Kidney (tissue), 14 donors: ENCODE data around the gene SH3BP5L. TPM values are rescaled to one million over a fixed set of nuclear protein-coding genes. Genes with fewer than 3 reads are reported as not detected.

Experiments used
- DNase-seq, 5 donors: peaks; one replicate each; pipeline ENCODE4 v3.0.0-alpha.2; 2013 to 2020
- FAIRE-seq: peaks from 2 replicates; lab custom pipeline; 2012; peaks lifted over from hg19 to GRCh38; lab: Jason Lieb, UNC
- H3K27ac ChIP-seq, 2 donors: one replicate each; pipeline ENCODE4 v1.7.0; 2013; ENCODE audit warnings: low read depth in 2 of 2, low read length in 2 of 2, inconsistent platforms in 1 of 2
- H3K27me3 ChIP-seq: one replicate; pipeline ENCODE4 v1.7.1; 2013; ENCODE audit warnings: low read length, inconsistent platforms; ENCODE audit not compliant: control insufficient read depth, insufficient read depth
- H3K36me3 ChIP-seq, 3 donors: one replicate each; pipeline versions ENCODE4 v1.7.0 to v1.7.1; 2013; ENCODE audit warnings: low read length in 3 of 3, control low read depth in 1 of 3, inconsistent platforms in 1 of 3; ENCODE audit not compliant: insufficient read depth in 3 of 3, control insufficient read depth in 2 of 3
- H3K4me1 ChIP-seq, 3 donors: one replicate each; pipeline versions ENCODE4 v1.7.0 to v1.7.1; 2013; ENCODE audit warnings: low read length in 3 of 3, inconsistent platforms in 1 of 3, low read depth in 1 of 3; ENCODE audit not compliant: control insufficient read depth in 2 of 3, insufficient read depth in 2 of 3
- H3K4me3 ChIP-seq, 3 donors: one replicate each; pipeline versions ENCODE4 v1.7.0 to v1.8.1; 2013; ENCODE audit warnings: low read length in 3 of 3, control low read depth in 1 of 3, inconsistent platforms in 1 of 3
- H3K9ac ChIP-seq, 3 donors: one replicate each; pipeline versions ENCODE4 v1.7.0 to v1.7.1; 2013; ENCODE audit warnings: low read length in 3 of 3, control low read depth in 1 of 3, inconsistent platforms in 1 of 3
- H3K9me3 ChIP-seq, 3 donors: one replicate each; pipeline versions ENCODE4 v1.7.0 to v1.7.1; 2013; ENCODE audit warnings: low read length in 3 of 3, control low read depth in 1 of 3, inconsistent platforms in 1 of 3; ENCODE audit not compliant: control insufficient read depth in 2 of 3, insufficient read depth in 1 of 3
- intact Hi-C: fragments of 100-400 bp; cut with DNase I; formaldehyde crosslinking; loops from one replicate; pipeline ENCODE4 v1.11.1; 2022
- polyA plus RNA-seq: library from polyadenylated mRNA; stranded (reverse); fragments of 350-450 nt; fragmentation: Illumina TruSeq; extraction: RNeasy Lipid Tissue Mini Kit (QIAGEN cat#74804); gene quantifications from one replicate; pipeline ENCODE4 v1.2.3, GENCODE V29; 2014; ENCODE audit warnings: low read depth, low replicate concordance; ENCODE audit not compliant: insufficient read depth
- total RNA-seq: library from RNA; stranded (reverse); fragmentation: NEBNext Ultra II Directional; extraction: Animal tissue kit (Norgen Biotek cat#: 25700); gene quantifications from one replicate; pipeline ENCODE4 v1.2.1, GENCODE V29; 2021
- TF ChIP-seq, protein P1 (sequence below): IDR thresholded peaks from 3 replicates; pipeline ENCODE4 v1.5.1; 2012; ENCODE audit warnings: mild to moderate bottlenecking, moderate library complexity, borderline replicate concordance; ENCODE audit not compliant: insufficient read depth; ENCODE audit errors: extremely low read depth
- donor health status: control.
- donor health status: control.
- donor health status: control.
- donor health status: control.
- donor health status: control.
- donor health status: DM: yes; HTN: yes; CAD: no.
- donor health status: Normal renal cell carcinoma (clear cell type).

The SH3BP5L gene
- total and polyA plus RNA-seq, 2 donors from 2014 or later = 16.6 to 24.9 TPM

DNA sequence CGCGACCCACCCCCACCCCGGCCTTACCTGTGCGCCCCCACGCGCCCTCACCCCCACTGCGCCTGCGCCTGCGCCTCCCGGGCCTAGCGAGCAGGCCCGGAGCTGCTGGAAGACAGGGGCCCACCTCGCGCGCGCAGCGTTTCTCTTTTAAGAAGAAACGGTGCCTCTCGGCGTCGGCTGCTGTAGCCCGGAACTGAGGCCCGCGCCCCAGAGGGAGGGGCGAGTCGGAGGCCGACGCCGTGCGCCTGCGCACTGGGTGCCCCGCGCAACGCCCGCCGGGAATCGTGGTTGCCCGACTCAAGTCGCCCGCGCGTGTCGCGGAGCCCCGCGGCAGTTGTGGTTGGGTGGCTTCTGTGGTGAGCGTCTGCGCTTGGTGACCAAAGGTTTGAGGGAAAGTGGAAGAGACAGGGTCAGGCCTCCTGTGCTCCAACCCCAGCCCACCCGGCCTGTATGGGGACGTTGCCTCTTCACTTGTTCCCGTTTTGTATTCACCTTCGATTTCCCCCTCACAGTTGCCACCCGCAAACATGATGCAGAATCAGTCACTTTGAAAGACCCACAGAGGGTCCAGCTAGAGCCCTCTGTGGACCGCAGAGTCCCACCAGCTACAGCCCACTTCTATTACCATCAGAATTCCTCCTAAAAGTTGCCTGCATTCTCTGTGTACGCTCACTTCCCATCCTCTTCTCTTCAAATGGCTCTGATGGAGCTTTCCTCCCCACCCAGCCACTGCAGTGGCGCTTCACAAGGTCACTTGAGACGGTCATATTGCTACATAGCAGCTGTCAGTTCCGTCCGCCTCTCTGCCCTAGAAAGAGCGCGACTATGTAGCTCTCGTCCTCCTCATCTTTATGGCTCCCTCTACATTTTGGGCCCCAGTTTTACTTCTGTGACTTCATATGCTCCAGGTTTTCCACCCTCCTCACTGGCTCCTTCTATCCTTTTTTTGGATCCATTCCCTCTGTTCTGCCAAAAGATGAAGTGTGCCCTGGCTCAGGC is 33.5 kb upstream of the SH3BP5L start, which contains the start of gene ZNF692:
ZNF692 (minus strand) TSS at position 195 of the 999 bp plus-strand sequence. CDS start 776 bp downstream, outside the sequence.
- peak within 1 kb of the TSS; percentile 88 to 90 for H3K27ac ChIP-seq
- DNase-seq (peak; percentile 98 to 99 (median 99)), FAIRE-seq (no peak)
- H3K27me3 ChIP-seq = no peaks in the 10 kb centered on the region
- peaks cover 0 to 3% (median 0%) of the 10 kb centered on the region in 3 donors for H3K36me3 ChIP-seq
- peaks cover 0 to 27% (median 4%) of the 10 kb centered on the region in 3 donors for H3K4me1 ChIP-seq
- TF ChIP-seq, protein P1, sequence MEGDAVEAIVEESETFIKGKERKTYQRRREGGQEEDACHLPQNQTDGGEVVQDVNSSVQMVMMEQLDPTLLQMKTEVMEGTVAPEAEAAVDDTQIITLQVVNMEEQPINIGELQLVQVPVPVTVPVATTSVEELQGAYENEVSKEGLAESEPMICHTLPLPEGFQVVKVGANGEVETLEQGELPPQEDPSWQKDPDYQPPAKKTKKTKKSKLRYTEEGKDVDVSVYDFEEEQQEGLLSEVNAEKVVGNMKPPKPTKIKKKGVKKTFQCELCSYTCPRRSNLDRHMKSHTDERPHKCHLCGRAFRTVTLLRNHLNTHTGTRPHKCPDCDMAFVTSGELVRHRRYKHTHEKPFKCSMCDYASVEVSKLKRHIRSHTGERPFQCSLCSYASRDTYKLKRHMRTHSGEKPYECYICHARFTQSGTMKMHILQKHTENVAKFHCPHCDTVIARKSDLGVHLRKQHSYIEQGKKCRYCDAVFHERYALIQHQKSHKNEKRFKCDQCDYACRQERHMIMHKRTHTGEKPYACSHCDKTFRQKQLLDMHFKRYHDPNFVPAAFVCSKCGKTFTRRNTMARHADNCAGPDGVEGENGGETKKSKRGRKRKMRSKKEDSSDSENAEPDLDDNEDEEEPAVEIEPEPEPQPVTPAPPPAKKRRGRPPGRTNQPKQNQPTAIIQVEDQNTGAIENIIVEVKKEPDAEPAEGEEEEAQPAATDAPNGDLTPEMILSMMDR = no peak
- H3K9me3 ChIP-seq = no peaks in the 10 kb centered on the region
- peak within 1 kb of the TSS; percentile 52 to 82 (median 56) for H3K9ac ChIP-seq
- peak within 1 kb of the TSS; percentile 83 to 94 (median 84) for H3K4me3 ChIP-seq
- intact Hi-C loops = no loop called here

DNA sequence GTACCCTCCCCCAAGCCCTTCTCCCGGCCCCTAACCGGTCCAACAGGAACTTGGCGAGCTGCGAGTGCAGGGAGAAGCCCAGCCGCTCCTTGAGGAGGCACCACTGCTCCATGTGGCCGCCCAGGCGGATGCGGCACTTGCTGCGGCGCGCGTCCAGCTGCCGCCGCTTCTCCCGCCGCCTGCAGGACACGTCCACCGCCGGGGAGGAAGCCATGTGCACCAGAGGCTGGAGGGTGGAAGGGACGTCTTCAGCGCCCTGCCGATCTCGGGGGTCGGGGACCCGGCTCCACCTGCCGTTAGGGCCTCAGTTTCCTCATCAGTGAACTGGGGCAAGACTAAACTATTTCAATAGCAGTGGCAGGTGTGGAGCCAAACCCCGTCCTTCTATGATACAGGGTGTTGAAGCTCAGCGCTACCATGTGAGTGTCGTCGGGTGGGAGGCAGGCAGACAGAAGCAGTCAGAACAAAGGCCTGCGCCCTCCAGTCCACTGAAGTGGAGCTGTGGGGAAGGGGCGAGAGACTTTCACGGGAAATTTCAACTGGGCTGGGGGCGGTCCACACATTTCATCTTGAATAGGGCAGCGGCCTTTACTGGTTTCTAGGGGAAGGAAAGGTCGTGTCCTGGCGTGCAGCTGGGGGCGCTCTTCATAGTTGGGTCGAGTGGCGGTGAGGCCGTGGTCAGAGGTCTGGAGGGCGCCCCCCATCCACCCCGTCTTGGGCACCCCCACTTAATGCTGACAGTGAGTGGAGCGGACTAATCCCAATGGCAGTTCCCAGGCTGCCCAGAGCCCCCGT is 32.6 kb upstream of the SH3BP5L start:
- Histone ChIP-seq H3K27me3 (no peaks in the 10 kb centered on the region), H3K27ac (peak overlapping the region; percentile 88 to 90), H3K9me3 (no peaks in the 10 kb centered on the region), H3K9ac (peak overlapping the region; percentile 38 to 57 (median 52)), H3K4me3 (peak overlapping the region; percentile 62 to 94 (median 80)), H3K36me3 (peaks cover 0 to 6% (median 0%) of the 10 kb centered on the region in 3 donors), H3K4me1 (peaks cover 0 to 21% (median 4%) of the 10 kb centered on the region in 3 donors)
- intact Hi-C loops = no loop called here
- TF ChIP-seq, protein P1 = peak; percentile 28
- FAIRE-seq (no peak), DNase-seq (peak; percentile 83 to 90 (median 89))

DNA sequence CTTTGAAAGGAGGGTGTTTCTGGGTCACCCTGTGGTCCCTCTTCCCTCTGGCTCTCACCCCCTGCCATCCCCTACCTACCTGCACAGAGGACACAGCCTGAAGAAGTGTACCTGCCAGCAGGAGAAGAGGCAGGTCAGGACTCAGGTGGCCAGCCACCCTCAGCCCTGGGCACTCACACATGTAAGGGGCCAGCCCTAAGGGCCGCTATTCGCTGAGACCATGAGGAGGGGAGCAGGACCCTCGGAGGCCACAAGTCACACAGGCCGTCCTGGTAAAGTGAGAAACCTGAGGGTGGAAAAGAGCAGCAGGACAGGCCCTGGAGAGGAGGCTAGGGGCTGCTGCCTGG is 32.0 kb upstream of the SH3BP5L start:
- TF ChIP-seq, protein P1 = no peak
- FAIRE-seq (no peak), DNase-seq (no peak)
- Histone ChIP-seq H3K4me3 (peak overlapping the region; percentile 31 to 94 (median 80)), H3K27me3 (no peaks in the 10 kb centered on the region), H3K36me3 (peaks cover 0 to 6% (median 0%) of the 10 kb centered on the region in 3 donors), H3K9ac (peak overlapping the region; percentile 3 to 57 (median 52)), H3K4me1 (peaks cover 0 to 19% (median 2%) of the 10 kb centered on the region in 3 donors), H3K9me3 (no peaks in the 10 kb centered on the region), H3K27ac (no peak overlapping the region)
- intact Hi-C loops = no loop called here
